B cell (primary cell): ENCODE data around the gene NEUROD2. TPM values are rescaled to one million over a fixed set of nuclear protein-coding genes. Genes with fewer than 3 reads are reported as not detected.

ENCODE experiments used
- ATAC-seq: fragments of 200-7000 bp; cut with Tn5 transposase; one replicate; pipeline ENCODE4 v1.10.0; 2021; ENCODE audit warnings: low read depth, mild to moderate bottlenecking, moderate number of reproducible peaks, moderate library complexity
- CTCF ChIA-PET: fragments of 350-600 bp; sonication (Branson Sonifier 250); formaldehyde crosslinking; loops from one replicate; lab custom pipeline; 2021; ENCODE audit warnings: antibody characterized with exemption, inconsistent platforms; lab: Charles Lee
- POLR2A ChIA-PET: fragments of 350-600 bp; sonication (Branson Sonifier 250); formaldehyde crosslinking; loops from one replicate; lab custom pipeline; 2021; ENCODE audit warnings: antibody characterized with exemption; lab: Charles Lee
- DNase-seq: peaks from one replicate; pipeline ENCODE4 v3.0.0; 2013
- H2AFZ ChIP-seq: 2 replicates; pipeline ENCODE4 v1.6.1; 2012; ENCODE audit warnings: mild to moderate bottlenecking, low read depth, low read length; ENCODE audit not compliant: insufficient read depth, poor library complexity, severe bottlenecking
- H3K27ac ChIP-seq, 2 donors: 1 replicate in 1 of 2; 2 replicates in 1 of 2; pipeline ENCODE4 v1.5.1; 2012 to 2013; ENCODE audit warnings: low read length in 2 of 2, mild to moderate bottlenecking in 2 of 2, moderate library complexity in 1 of 2
- H3K27me3 ChIP-seq, 4 experiments: fragments of 200-600 bp in 1 of 4; sonication (generic) in 1 of 4; replicated peaks in 1 of 4; 1 replicate in 2 of 4; 2 replicates in 2 of 4; pipeline versions ENCODE4 v1.6.1 to v1.7.0; 2013 to 2016; ENCODE audit warnings: low read length in 3 of 4, mild to moderate bottlenecking in 2 of 4, mixed read lengths in 1 of 4, moderate library complexity in 1 of 4; ENCODE audit not compliant: insufficient read depth in 4 of 4, control insufficient read depth in 3 of 4; ENCODE audit errors: control extremely low read depth in 1 of 4
- H3K36me3 ChIP-seq, 2 experiments: replicated peaks in 1 of 2; 1 replicate in 1 of 2; 2 replicates in 1 of 2; pipeline versions ENCODE4 v1.6.1 to v1.7.1; 2013; ENCODE audit warnings: low read length in 1 of 2; ENCODE audit not compliant: insufficient read depth in 2 of 2, control insufficient read depth in 1 of 2; ENCODE audit errors: control extremely low read depth in 1 of 2, extremely low read depth in 1 of 2
- H3K4me1 ChIP-seq, 2 donors: fragments of 200-600 bp in 1 of 2; sonication (generic) in 1 of 2; 1 replicate in 1 of 2; 2 replicates in 1 of 2; pipeline versions ENCODE4 v1.5.1 to v1.6.1; 2013 to 2017; ENCODE audit warnings: low read length in 2 of 2; ENCODE audit not compliant: control insufficient read depth in 2 of 2, insufficient read depth in 2 of 2
- H3K4me2 ChIP-seq: replicated peaks from 2 replicates; pipeline ENCODE3; 2012; ENCODE audit warnings: mild to moderate bottlenecking, low read depth, low read length; ENCODE audit not compliant: poor library complexity, severe bottlenecking
- H3K4me3 ChIP-seq, 5 experiments: fragments of 200-600 bp in 1 of 5; sonication (generic) in 1 of 5; 1 replicate in 3 of 5; 2 replicates in 2 of 5; pipeline versions ENCODE4 v1.5.1 to v1.7.0; 2011 to 2016; ENCODE audit warnings: low read length in 4 of 5, mild to moderate bottlenecking in 4 of 5, low read depth in 2 of 5, control low read depth in 1 of 5, moderate library complexity in 1 of 5; ENCODE audit not compliant: insufficient read depth in 1 of 5; ENCODE audit errors: control extremely low read depth in 1 of 5, extremely low read depth in 1 of 5
- H3K79me2 ChIP-seq: fragments of 200-600 bp; sonication (generic); one replicate; pipeline ENCODE4 v1.6.0; 2016; ENCODE audit warnings: low read length; ENCODE audit not compliant: control insufficient read depth, insufficient read depth
- H3K9ac ChIP-seq: fragments of 200-600 bp; sonication (generic); 2 replicates; pipeline ENCODE4 v1.6.1; 2017; ENCODE audit warnings: mild to moderate bottlenecking, low read length, moderate library complexity
- H3K9me3 ChIP-seq, 3 donors: one replicate each; pipeline versions ENCODE4 v1.6.1 to v1.7.1; 2013; ENCODE audit warnings: low read length in 2 of 3; ENCODE audit not compliant: control insufficient read depth in 2 of 3, insufficient read depth in 1 of 3; ENCODE audit errors: control extremely low read depth in 1 of 3
- H4K20me1 ChIP-seq: 2 replicates; pipeline ENCODE4 v1.6.0; 2012; ENCODE audit warnings: mild to moderate bottlenecking, low read length; ENCODE audit not compliant: insufficient read depth, control insufficient read depth, poor library complexity, severe bottlenecking
- H3K27ac Mint-ChIP-seq: one replicate; pipeline ENCODE4 v1.8.0; 2021; ENCODE audit warnings: mixed read lengths
- H3K27me3 Mint-ChIP-seq: one replicate; pipeline ENCODE4 v1.8.0; 2021; ENCODE audit warnings: mixed read lengths
- H3K4me1 Mint-ChIP-seq: one replicate; pipeline ENCODE4 v1.8.0; 2021; ENCODE audit warnings: mixed read lengths
- H3K4me3 Mint-ChIP-seq: one replicate; pipeline ENCODE4 v1.8.0; 2021; ENCODE audit warnings: mixed read lengths
- H3K9me3 Mint-ChIP-seq: one replicate; pipeline ENCODE4 v1.8.0; 2022; ENCODE audit warnings: mixed read lengths; ENCODE audit not compliant: insufficient read depth
- CTCF ChIP-seq: fragments of 200-600 bp; IDR thresholded peaks from one replicate; pipeline ENCODE4 v1.8.0; 2022; ENCODE audit warnings: antibody characterized with exemption, mild to moderate bottlenecking
- EZH2 ChIP-seq: IDR thresholded peaks from 2 replicates; pipeline ENCODE4 v1.6.1; 2012; ENCODE audit warnings: borderline replicate concordance, low read depth, mild to moderate bottlenecking, moderate library complexity, low read length; ENCODE audit not compliant: insufficient read depth, poor library complexity, severe bottlenecking
- WGBS: methylation state at CpG from one replicate; pipeline ENCODE4 v1.1.5; 2013; ENCODE audit warnings: missing lambda C conversion rate; ENCODE audit not compliant: insufficient coverage; 5-methylcytosine and 5-hydroxymethylcytosine counted together
- intact Hi-C: fragments of 100-400 bp; cut with micrococcal nuclease; formaldehyde crosslinking; loops from one replicate; pipeline ENCODE4 v1.10.0; 2022
- polyA plus RNA-seq: library from polyadenylated mRNA; depleted of rRNA; stranded (reverse); fragments of >200 nt; gene quantifications from 2 replicates; pipeline ENCODE4 v1.2.3, GENCODE V29; 2012
- total RNA-seq, 2 donors: library from RNA; stranded (reverse); fragments of 120-200 nt in 1 of 2; gene quantifications; 1 replicate in 1 of 2; 2 replicates in 1 of 2; pipeline versions ENCODE4 v1.2.3 to v1.2.4, GENCODE V29; 2013 to 2022

The NEUROD2 gene
- total and polyA plus RNA-seq, 2 donors (not counting 1 experiment from before 2014, with no cell fraction given) = 0.04 TPM; not detected in 1

- POLR2A ChIA-PET = interaction anchor here (0.7 kb wide), 1 partner anchor 111 kb away, joined by 3 read pairs; no protein-coding TSS in a partner anchor
These were observed 43.4 kb downstream of the NEUROD2 start for GRCh38 chr17:39564211-39564848.

More at GRCh38 chr17:39564211-39564848, 43.4 kb downstream of the NEUROD2 start:
- no peaks in the 10 kb centered on the region for H3K9me3 ChIP-seq
- no peaks in the 10 kb centered on the region for H3K27me3 ChIP-seq
- peaks cover 0 to 5% of the 10 kb centered on the region in 2 donors for H3K4me1 ChIP-seq
- no peak for DNase-seq
- intact Hi-C loops = no loop called here
- CTCF ChIA-PET = interaction anchor here (0.5 kb wide), 1 partner anchor 13 kb away, joined by 3 read pairs; no protein-coding TSS in a partner anchor
- Mint-ChIP-seq H3K27ac (no peak overlapping the region), H3K9me3 (no peaks in the 10 kb centered on the region), H3K4me3 (no peak overlapping the region), H3K4me1 (peaks cover 6% of the 10 kb centered on the region), H3K27me3 (no peaks in the 10 kb centered on the region)
- H4K20me1 ChIP-seq = no peaks in the 10 kb centered on the region
- TF ChIP-seq EZH2 (no peak), CTCF (no peak)
- 100% methylated on average over 1 of the region's 4 CpGs for WGBS
- peaks cover 21 to 39% of the 10 kb centered on the region in 2 experiments for H3K36me3 ChIP-seq
- H3K4me2 ChIP-seq = no peak overlapping the region
- no peak overlapping the region for H3K9ac ChIP-seq
- no peaks in the 10 kb centered on the region for H3K79me2 ChIP-seq
- H2AFZ ChIP-seq = no peak overlapping the region
- ATAC-seq = no peak
- no peak overlapping the region for H3K4me3 ChIP-seq
- H3K27ac ChIP-seq = no peak overlapping the region
